ENCODE results near the gene FTCD. TPM values are rescaled to one million over a fixed set of nuclear protein-coding genes. Genes with fewer than 3 reads are reported as not detected.
A peak's percentile ranks its signal among the peaks of the same experiment; 100 is the strongest.

Gene FTCD
- total and polyA plus RNA-seq, 2 of the 4 experiments (the other 2 are of a cell fraction): 0.55 TPM; not detected in 1

GRCh38 chr21:46145840-46146691, 9.3 kb downstream of the FTCD start:
- intact Hi-C loops (cut with micrococcal nuclease): no loop called here
- Histone ChIP-seq H2BK20ac (ENCODE audit: low read depth, low read length) (no peak overlapping the region), H3K9me1 (ENCODE audit: insufficient read depth, low read length) (no peaks in the 10 kb centered on the region), H2BK120ac (ENCODE audit: low read depth, low read length) (no peak overlapping the region), H3K18ac (ENCODE audit: low read depth, low read length) (no peak overlapping the region), H2AK5ac (ENCODE audit: low read depth, low read length) (no peak overlapping the region), H4K8ac (ENCODE audit: low read depth in 2 of 2, low read length in 2 of 2) (no peak overlapping the region), H3K9me3 (ENCODE audit: control insufficient read depth, insufficient read depth, low read length) (no peaks in the 10 kb centered on the region), H3K27me3 (ENCODE audit: control insufficient read depth, insufficient read depth, low read length) (no peaks in the 10 kb centered on the region), H2BK15ac (ENCODE audit: low read depth, low read length) (no peak overlapping the region), H3K14ac (replicated peaks; ENCODE audit: low read depth, low read length) (no peak overlapping the region), H4K5ac (ENCODE audit: low read depth, low read length) (no peak overlapping the region), H3K36me3 (ENCODE audit: control insufficient read depth, insufficient read depth, low read length) (no peaks in the 10 kb centered on the region), H2AFZ (replicated peaks; ENCODE audit: low read length, poor library complexity) (no peak overlapping the region), H3K4me1 (ENCODE audit: control insufficient read depth, insufficient read depth, low read length) (no peaks in the 10 kb centered on the region), H4K91ac (ENCODE audit: insufficient read depth, low read depth, low read length) (no peak overlapping the region), H2BK5ac (ENCODE audit: low read depth, low read length, poor library complexity, severe bottlenecking) (no peak overlapping the region), H3K23ac (ENCODE audit: low read depth, low read length) (no peak overlapping the region), H3K4me3 (ENCODE audit: insufficient read depth, low read depth, low read length) (no peak overlapping the region), H3K4ac (ENCODE audit: low read depth, low read length) (no peak overlapping the region), H4K20me1 (ENCODE audit: insufficient read depth, low read length) (no peaks in the 10 kb centered on the region), H3K56ac (ENCODE audit: extremely low read depth, insufficient read depth, low read length) (no peak overlapping the region), H3K4me2 (ENCODE audit: low read depth, low read length) (no peak overlapping the region), H3K27ac (ENCODE audit: insufficient read depth, low read length) (no peak overlapping the region), H3K9ac (ENCODE audit: low read depth, low read length) (no peak overlapping the region), H3K79me1 (ENCODE audit: low read depth in 1 of 2, low read length in 2 of 2) (no peaks in the 10 kb centered on the region), H2AK9ac (replicated peaks; ENCODE audit: low read depth, low read length, poor library complexity) (peak overlapping the region; percentile 65)
- TF ChIP-seq SMC3 (IDR thresholded peaks at IDR 0.05; ENCODE audit: low read depth, low read length) (no peak), RCOR1 (IDR thresholded peaks at IDR 0.05; ENCODE audit: insufficient replicate concordance, low read length) (no peak), POLR2A (IDR thresholded peaks at IDR 0.05; ENCODE audit: low read depth, low read length) (no peak), MAFK (IDR thresholded peaks at IDR 0.05; ENCODE audit: low read depth, low read length) (no peak), MXI1 (IDR thresholded peaks at IDR 0.05; ENCODE audit: borderline replicate concordance, low read depth, low read length) (no peak)
- WGBS, 2 experiments (ENCODE audit: extremely low coverage in 2 of 2, insufficient read length in 1 of 2): 88% methylated on average over 19 of the region's 60 CpGs; no CpG with 5 or more reads in 1 of the 2 experiments
- ATAC-seq (ENCODE audit: low read depth) (no peak), DNase-seq (no peak)
- in situ Hi-C loops (cut with MboI; ENCODE audit: low sequenced_read_pairs): no loop called here
- ChIA-PET POLR2A (ENCODE audit: unreplicated experiment) (no interaction called here), CTCF (no interaction called here)
- no TSS peak for BruUV-seq (replicated peaks)
- dilution Hi-C loops (cut with HindIII; ENCODE audit: low sequenced_read_pairs, unreplicated experiment): no loop called here
